Esophagus muscularis mucosa (tissue), 4 donors: Measurements from ENCODE around the gene UBTD2. TPM values are rescaled to one million over a fixed set of nuclear protein-coding genes. Genes with fewer than 3 reads are reported as not detected.

ENCODE experiments used
- DNase-seq: peaks from one replicate; pipeline ENCODE4 v3.0.0-alpha.2; 2017; ENCODE audit errors: extremely low spot score
- H3K27ac ChIP-seq, 4 donors: fragments of 200-600 bp; sonication (generic); replicated peaks in 1 of 4; 1 replicate in 3 of 4; 2 replicates in 1 of 4; pipeline ENCODE4 v1.5.1; 2016 to 2019; ENCODE audit warnings: mild to moderate bottlenecking in 1 of 4
- H3K27me3 ChIP-seq, 4 donors: fragments of 200-600 bp; sonication (generic); one replicate each; pipeline versions ENCODE4 v1.5.1 to v1.6.0; 2016 to 2019
- H3K36me3 ChIP-seq, 4 donors: fragments of 200-600 bp; sonication (generic); one replicate each; pipeline ENCODE4 v1.5.1; 2016 to 2019
- H3K4me1 ChIP-seq, 4 donors: fragments of 200-600 bp; sonication (generic); one replicate each; pipeline ENCODE4 v1.5.1; 2016 to 2019
- H3K4me3 ChIP-seq, 4 donors: fragments of 200-600 bp; sonication (generic); 1 replicate in 2 of 4; 2 replicates in 2 of 4; pipeline ENCODE4 v1.5.1; 2016 to 2019; ENCODE audit warnings: mild to moderate bottlenecking in 4 of 4, moderate library complexity in 1 of 4
- H3K9me3 ChIP-seq, 4 donors: fragments of 200-600 bp; sonication (generic); 1 replicate in 3 of 4; 2 replicates in 1 of 4; pipeline ENCODE4 v1.5.1; 2016 to 2019
- EP300 ChIP-seq: sonication (generic); formaldehyde crosslinking; IDR thresholded peaks from one replicate; pipeline ENCODE4 v1.6.1; 2017; ENCODE audit warnings: antibody characterized with exemption
- POLR2A ChIP-seq: fragments of 450-650 bp; IDR thresholded peaks from one replicate; pipeline ENCODE4 v1.6.1; 2017; ENCODE audit warnings: antibody characterized with exemption, moderate library complexity, mild to moderate bottlenecking, low read depth
- POLR2AphosphoS5 ChIP-seq, 2 donors: sonication (generic); formaldehyde crosslinking; IDR thresholded peaks; one replicate each; pipeline ENCODE4 v1.6.1; 2017; ENCODE audit warnings: antibody characterized with exemption in 2 of 2
- WGBS: methylation state at CpG from one replicate; pipeline ENCODE4 v1.1.5; 2018; 5-methylcytosine and 5-hydroxymethylcytosine counted together
- intact Hi-C: fragments of 100-400 bp; cut with DNase I; formaldehyde crosslinking; loops from one replicate; pipeline ENCODE4 v1.15.1; 2023
- total RNA-seq, 4 donors: library from RNA; depleted of rRNA; stranded (reverse); fragments of >200 nt; gene quantifications; one replicate each; pipeline versions ENCODE4 v1.1.0 to v1.2.1, GENCODE V29; 2016
- TF ChIP-seq, protein P1 (sequence below), 3 experiments: fragments of 200-600 bp in 2 of 3; fragments of 450-650 bp in 1 of 3; sonication (generic) in 2 of 3; IDR thresholded peaks; one replicate each; pipeline ENCODE4 v1.5.1; 2017 to 2019; ENCODE audit warnings: antibody characterized with exemption in 3 of 3, mild to moderate bottlenecking in 2 of 3, moderate library complexity in 1 of 3

UBTD2 gene
- total RNA-seq, 4 donors from 2014 or later = 19.4 to 20.0 (median 19.9) TPM

DNA sequence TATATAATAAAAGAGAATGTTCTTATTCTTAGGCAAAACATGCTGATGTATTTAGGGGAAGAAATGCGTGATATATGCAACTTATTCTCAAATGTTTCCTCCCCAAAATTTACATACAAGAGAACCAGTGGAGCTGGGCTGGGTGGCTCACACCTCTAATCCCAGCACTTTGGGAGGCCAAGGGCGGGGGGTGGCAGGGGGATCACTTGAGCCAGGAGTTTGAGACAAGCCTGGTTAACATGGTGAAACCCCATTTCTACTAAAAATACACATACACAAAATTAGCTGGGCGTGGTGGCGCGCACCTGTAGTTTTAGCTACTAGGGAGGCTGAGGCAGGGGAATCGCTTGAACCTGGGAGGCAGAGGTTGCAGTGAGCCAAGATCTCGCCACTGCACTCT is 27.5 kb upstream of the UBTD2 start:
- intact Hi-C loops = no loop called here
- TF ChIP-seq EP300 (no peak), POLR2A (no peak), POLR2AphosphoS5 (IDR thresholded peaks at IDR 0.05) (no peak)
- TF ChIP-seq, protein P1, sequence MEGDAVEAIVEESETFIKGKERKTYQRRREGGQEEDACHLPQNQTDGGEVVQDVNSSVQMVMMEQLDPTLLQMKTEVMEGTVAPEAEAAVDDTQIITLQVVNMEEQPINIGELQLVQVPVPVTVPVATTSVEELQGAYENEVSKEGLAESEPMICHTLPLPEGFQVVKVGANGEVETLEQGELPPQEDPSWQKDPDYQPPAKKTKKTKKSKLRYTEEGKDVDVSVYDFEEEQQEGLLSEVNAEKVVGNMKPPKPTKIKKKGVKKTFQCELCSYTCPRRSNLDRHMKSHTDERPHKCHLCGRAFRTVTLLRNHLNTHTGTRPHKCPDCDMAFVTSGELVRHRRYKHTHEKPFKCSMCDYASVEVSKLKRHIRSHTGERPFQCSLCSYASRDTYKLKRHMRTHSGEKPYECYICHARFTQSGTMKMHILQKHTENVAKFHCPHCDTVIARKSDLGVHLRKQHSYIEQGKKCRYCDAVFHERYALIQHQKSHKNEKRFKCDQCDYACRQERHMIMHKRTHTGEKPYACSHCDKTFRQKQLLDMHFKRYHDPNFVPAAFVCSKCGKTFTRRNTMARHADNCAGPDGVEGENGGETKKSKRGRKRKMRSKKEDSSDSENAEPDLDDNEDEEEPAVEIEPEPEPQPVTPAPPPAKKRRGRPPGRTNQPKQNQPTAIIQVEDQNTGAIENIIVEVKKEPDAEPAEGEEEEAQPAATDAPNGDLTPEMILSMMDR (IDR thresholded peaks at IDR 0.05) = no peak
- no peaks in the 10 kb centered on the region for H3K36me3 ChIP-seq
- no peaks in the 10 kb centered on the region for H3K9me3 ChIP-seq
- no peaks in the 10 kb centered on the region for H3K4me1 ChIP-seq
- 97% methylated on average over 7 of the region's 7 CpGs for WGBS
- H3K4me3 ChIP-seq = no peak overlapping the region
- no peak overlapping the region for H3K27ac ChIP-seq
- DNase-seq = no peak
- H3K27me3 ChIP-seq = no peaks in the 10 kb centered on the region

DNA sequence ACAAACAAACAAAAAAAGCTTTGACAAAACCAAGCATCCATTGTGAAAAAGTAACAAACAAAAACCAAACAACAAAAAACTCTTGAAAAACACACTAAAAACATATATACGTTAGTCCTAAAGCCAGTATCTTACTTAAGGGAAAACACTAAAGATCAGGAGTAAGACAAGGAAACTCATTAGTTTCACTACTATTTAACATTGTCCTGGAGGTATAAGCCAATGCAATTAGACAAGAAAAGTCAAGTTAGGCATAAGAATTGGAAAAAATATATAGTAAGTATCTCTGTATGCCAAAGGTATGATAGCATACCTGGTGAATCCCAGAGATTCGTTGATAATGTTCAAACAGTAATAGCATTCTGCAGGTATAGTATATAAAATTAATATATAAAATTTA is 21.8 kb upstream of the UBTD2 start:
- peaks cover 0 to 6% (median 2%) of the 10 kb centered on the region in 4 donors for H3K9me3 ChIP-seq
- no peaks in the 10 kb centered on the region for H3K27me3 ChIP-seq
- H3K4me1 ChIP-seq = no peaks in the 10 kb centered on the region
- TF ChIP-seq, protein P1 (IDR thresholded peaks at IDR 0.05) = no peak
- no peak for TF ChIP-seq POLR2A
- no peak for TF ChIP-seq EP300
- TF ChIP-seq POLR2AphosphoS5 (IDR thresholded peaks at IDR 0.05) = no peak
- no peak overlapping the region for H3K27ac ChIP-seq
- no peaks in the 10 kb centered on the region for H3K36me3 ChIP-seq
- 88% methylated on average over 2 of the region's 2 CpGs for WGBS
- no peak for DNase-seq
- intact Hi-C loops = no loop called here
- no peak overlapping the region for H3K4me3 ChIP-seq

DNA sequence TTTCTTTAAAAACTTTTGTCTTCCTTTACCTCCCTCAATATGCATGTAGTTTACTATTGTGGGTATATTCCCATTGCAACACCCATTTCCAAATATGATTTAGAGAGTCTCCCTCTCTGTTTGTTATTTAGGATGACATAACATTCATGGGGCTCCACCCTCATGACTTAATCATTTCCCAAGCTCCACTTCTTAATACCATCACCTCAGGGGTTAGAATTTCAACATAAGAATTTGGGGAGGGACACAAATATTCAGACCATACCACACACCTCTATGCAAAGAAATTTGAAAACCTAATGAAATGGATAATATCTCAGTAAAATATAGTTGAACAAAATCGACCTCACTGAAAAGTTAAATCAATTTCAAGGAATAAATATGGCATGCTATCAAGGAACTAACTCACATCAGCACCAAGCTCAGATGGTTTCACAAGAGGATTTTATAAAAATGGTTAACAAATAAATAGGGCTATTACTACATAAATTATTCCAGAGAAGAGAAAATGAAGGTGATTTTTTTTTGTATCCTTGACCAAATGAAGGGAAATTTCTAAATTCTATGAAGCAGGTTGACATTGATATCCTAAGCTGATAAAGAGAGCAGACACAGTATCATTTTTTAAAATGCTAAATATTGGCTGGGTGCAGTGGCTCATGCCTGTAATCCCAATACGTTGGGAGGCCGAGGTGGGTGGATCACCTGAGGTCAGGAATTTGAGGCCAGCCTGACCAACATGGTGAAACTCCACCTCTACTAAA is 20.2 kb upstream of the UBTD2 start:
- Histone ChIP-seq H3K9me3 (peaks cover 0 to 6% (median 2%) of the 10 kb centered on the region in 4 donors), H3K4me3 (no peak overlapping the region), H3K27me3 (no peaks in the 10 kb centered on the region), H3K36me3 (no peaks in the 10 kb centered on the region), H3K27ac (no peak overlapping the region), H3K4me1 (no peaks in the 10 kb centered on the region)
- intact Hi-C loops = no loop called here
- DNase-seq = no peak
- TF ChIP-seq POLR2A (no peak), POLR2AphosphoS5 (IDR thresholded peaks at IDR 0.05) (no peak), EP300 (no peak)
- TF ChIP-seq, protein P1 (IDR thresholded peaks at IDR 0.05) = no peak
- 89% methylated on average over 3 of the region's 3 CpGs for WGBS

DNA sequence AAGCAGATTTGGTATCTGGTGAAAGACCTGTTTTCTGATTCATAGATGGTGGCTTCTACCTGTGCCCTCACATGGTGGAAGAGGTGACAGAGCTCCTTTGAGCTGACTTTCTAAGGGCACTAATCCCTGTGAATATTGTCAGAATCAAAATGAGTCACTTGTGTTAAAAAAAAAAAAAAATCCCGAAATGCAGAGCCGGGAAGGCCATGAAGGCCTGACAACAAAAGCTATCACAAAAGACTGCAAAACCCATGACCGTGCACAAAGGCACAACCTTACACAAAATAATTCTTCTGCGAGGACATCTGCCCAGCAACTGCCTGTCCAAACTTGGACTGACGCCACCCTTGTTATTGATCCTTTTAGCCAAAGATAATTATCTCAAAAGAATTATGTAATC is 19.6 kb upstream of the UBTD2 start:
- no peaks in the 10 kb centered on the region for H3K4me1 ChIP-seq
- no peak overlapping the region for H3K4me3 ChIP-seq
- no peaks in the 10 kb centered on the region for H3K36me3 ChIP-seq
- no peak overlapping the region for H3K27ac ChIP-seq
- intact Hi-C loops = no loop called here
- 90% methylated on average over 5 of the region's 5 CpGs for WGBS
- no peaks in the 10 kb centered on the region for H3K27me3 ChIP-seq
- TF ChIP-seq POLR2AphosphoS5 (IDR thresholded peaks at IDR 0.05) (no peak), POLR2A (no peak), EP300 (no peak)
- TF ChIP-seq, protein P1 (IDR thresholded peaks at IDR 0.05) = no peak
- H3K9me3 ChIP-seq = peaks cover 0 to 6% (median 2%) of the 10 kb centered on the region in 4 donors
- DNase-seq = no peak
